ENCODE measurements around the gene ZNF766.

GRCh38 chr19:52234406-52234805, 35.0 kb upstream of the ZNF766 start:
- TF ChIP-seq CTCF (IDR thresholded peaks at IDR 0.05) (no peak), POLR2A (IDR thresholded peaks at IDR 0.05) (no peak)

All from testis (tissue), 2 donors.